HG03280 (cell line): ENCODE data around the gene SIGLEC15.
A peak's percentile ranks its signal among the peaks of the same experiment; 100 is the strongest.

Experiments used
- ATAC-seq: cut with Tn5 transposase; IDR thresholded peaks from one replicate; pipeline ENCODE4 v1.9.1; 2021; ENCODE audit warnings: mild to moderate bottlenecking, moderate library complexity; ENCODE audit not compliant: unreplicated experiment

Gene SIGLEC15

GRCh38 chr18:45874491-45875184 lies 49.2 kb downstream of the SIGLEC15 start:
- peak; percentile 80 for ATAC-seq

DNA sequence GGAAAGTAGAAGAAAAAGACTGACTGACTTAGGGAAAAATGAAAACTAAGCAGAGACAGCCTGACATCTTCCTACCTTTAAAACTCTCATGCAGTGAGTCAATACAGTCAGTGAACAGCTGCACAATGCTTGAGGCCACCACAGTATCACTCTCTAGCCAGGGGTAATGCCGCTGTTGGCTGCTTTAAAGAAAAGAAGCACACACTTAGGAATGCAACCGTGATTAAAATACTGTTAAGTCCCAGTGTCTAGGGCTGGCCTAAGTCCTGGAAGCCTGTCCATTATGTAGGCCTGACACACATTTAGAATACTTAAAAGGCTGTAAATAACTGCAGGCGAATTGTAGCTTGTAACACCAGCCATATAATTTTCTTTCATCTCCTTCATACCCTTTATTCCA lies 50.7 kb downstream of the SIGLEC15 start:
- ATAC-seq, result no peak

DNA sequence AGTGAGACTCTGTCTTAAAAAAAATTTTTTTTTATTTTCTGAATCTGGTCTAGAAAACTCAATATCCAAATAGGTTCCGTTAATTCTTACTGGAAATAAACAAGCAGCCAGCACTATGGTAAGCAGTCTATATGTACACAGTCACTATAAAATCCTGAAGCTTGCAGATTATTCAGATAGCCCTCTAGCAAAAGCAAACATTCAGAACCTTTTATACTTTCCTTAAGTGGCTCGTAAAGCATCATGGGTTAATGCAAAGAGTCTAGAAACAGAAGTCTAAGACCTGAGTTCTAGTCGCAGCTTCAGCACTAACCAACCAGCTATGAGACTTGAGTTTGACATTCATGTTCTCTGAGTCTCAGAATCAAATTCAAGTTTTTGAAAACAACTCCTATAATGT lies 51.9 kb downstream of the SIGLEC15 start:
- ATAC-seq, result no peak

- ATAC-seq, result peak; percentile 90
These were observed 54.5 kb downstream of the SIGLEC15 start for GRCh38 chr18:45879681-45880655.

GRCh38 chr18:45880876-45881558 lies 55.5 kb downstream of the SIGLEC15 start:
- ATAC-seq, result no peak

DNA sequence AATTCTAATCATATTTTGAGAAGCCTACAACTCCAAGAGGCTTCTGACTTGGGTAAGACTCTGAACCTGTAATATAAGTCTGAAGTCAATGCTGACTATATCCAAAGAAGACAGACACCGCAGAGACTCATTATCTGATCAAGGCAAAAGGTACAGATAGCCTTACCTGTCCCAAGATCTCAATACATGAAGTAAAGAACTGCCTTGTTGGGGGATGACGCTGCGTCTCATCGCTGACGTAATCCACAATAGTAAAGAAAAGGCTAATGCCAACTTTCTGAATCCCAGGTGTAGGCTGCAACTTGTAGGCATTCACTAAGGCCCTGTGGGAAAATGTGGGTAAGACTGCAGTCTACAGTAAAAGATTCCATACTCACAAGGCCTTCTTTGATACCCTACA lies 62.1 kb downstream of the SIGLEC15 start:
- no peak for ATAC-seq

GRCh38 chr18:45889419-45890064 lies 64.1 kb downstream of the SIGLEC15 start:
- ATAC-seq, result no peak

DNA sequence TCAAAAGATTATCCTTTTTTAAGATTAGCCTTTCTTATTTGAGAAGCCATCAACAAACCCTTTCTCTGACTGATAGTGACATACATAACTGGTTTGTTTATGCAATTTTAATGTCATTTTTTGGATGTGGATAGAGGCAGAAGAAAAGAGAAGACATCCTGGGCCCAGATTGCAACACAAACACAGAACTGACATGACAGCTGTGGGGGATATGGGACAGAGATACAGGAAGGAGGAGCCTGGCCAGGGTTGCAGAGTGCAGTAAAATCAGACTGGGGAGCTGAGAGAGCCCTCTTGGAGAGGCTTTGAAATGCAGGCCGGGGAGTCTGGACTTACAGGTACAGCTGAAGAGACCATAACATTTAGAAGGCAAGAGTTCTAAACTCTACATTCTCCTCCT lies 65.1 kb downstream of the SIGLEC15 start:
- no peak for ATAC-seq

DNA sequence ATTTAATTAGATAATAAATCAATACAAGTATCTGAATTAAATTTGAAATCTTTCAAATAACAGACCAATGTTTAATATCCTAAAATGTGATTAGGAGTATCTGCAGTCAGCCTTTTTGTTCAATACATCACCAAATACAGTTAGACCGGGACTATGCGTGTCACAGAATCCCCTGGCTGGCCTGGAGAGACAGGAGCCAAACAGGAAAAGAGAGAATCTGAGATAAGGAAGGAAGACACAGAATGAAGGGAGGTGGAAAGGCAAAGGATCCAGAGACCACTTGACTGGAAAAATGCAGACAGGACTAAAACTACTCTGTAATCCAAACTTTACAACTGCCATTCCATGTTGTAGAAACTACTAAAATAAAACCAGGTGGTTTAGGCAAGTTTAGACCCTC lies 66.3 kb downstream of the SIGLEC15 start:
- no peak for ATAC-seq
